ENCODE data around the gene AKAP7. TPM values are rescaled to one million over a fixed set of nuclear protein-coding genes. Genes with fewer than 3 reads are reported as not detected.

Gene AKAP7
- total RNA-seq, 1 experiment from 2014 or later: 3.1 TPM

DNA sequence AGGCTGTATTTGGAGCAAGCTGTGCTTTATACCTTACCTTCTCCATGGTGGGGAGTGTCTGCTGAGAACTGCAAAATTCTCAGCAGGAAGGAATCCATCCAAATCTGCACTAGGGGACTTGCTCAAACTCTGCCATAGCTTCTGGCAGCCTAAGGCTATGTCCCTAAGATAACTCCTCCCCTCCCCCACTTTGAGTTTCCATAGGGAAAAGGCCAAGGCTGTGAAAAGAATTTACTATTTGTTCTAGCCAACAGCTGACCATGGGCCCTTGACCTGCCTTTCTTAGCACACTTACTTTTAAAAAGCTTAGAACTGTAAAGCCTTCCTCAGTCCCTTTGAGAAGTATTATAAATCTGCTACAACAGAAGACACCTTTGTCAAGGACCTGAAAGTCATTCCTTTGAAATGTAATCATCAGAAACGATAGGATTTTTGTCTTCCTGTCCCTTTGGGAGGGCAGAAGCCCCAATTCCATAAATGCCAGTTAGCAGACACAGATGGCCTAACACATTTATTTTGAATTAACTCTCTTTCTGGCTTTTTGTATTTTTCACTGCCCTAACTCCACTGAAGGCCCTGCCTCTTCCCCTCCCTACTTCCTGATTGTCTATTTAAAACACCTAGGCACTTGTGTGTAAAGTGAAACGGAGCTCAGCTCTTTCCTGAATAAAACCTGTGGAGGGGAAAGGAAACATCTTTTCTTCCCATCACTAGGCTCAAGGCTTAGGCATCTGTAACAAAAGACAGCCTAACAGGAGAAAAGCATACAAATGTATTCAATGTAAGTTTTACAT is 157.1 kb downstream of the AKAP7 start (continued):
- TF ChIP-seq SIN3A (IDR thresholded peaks at IDR 0.05; ENCODE audit: low read depth): no peak
- no peak for TF ChIP-seq EZH2 (IDR thresholded peaks at IDR 0.05)

DNA sequence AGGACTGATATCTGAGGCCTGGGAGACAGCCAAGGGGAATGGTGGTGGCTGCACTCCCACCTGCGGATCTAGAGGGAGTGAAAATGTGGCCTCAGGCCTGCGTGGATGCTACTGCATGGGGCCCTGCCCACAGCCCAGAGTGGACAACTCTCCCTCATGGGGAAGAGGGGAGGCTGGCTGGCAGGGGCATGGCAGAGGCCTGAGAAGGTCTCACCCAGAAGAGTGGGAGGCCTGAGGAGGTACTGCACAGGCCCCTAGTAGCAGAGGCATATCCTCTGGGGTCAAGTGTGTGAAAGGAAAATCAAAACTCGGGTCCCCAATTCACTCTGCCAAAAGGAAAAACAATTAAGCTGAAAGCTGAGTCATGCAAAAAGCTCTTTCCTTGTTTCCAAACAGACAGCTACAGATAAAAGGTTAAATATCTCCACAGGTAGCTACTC is 158.2 kb downstream of the AKAP7 start:
- no peak overlapping the region for H3K27ac ChIP-seq (ENCODE audit: low read depth, low read length)
- RAD21 ChIA-PET (ENCODE audit: low non-redundant PET in 1 of 2, low total read pairs in 2 of 2, uncharacterized antibody in 2 of 2, unreplicated experiment in 2 of 2): no interaction called here
- H3K4me1 ChIP-seq (ENCODE audit: control insufficient read depth in 1 of 2, insufficient read depth in 2 of 2, low read length in 2 of 2): no peaks in the 10 kb centered on the region
- BruUV-seq (replicated peaks): no TSS peak
- H3K4me3 ChIP-seq (replicated peaks in 1 of 2; ENCODE audit: low read depth in 1 of 2, low read length in 2 of 2): no peak overlapping the region
- no peaks in the 10 kb centered on the region for H3K27me3 ChIP-seq (ENCODE audit: insufficient read depth, low read length)
- no peak for ATAC-seq
- no peak for TF ChIP-seq EGR1 (IDR thresholded peaks at IDR 0.05; ENCODE audit: low read depth)
- no peak for TF ChIP-seq CEBPB (IDR thresholded peaks at IDR 0.05; ENCODE audit: low read depth)
- TF ChIP-seq, protein P1, sequence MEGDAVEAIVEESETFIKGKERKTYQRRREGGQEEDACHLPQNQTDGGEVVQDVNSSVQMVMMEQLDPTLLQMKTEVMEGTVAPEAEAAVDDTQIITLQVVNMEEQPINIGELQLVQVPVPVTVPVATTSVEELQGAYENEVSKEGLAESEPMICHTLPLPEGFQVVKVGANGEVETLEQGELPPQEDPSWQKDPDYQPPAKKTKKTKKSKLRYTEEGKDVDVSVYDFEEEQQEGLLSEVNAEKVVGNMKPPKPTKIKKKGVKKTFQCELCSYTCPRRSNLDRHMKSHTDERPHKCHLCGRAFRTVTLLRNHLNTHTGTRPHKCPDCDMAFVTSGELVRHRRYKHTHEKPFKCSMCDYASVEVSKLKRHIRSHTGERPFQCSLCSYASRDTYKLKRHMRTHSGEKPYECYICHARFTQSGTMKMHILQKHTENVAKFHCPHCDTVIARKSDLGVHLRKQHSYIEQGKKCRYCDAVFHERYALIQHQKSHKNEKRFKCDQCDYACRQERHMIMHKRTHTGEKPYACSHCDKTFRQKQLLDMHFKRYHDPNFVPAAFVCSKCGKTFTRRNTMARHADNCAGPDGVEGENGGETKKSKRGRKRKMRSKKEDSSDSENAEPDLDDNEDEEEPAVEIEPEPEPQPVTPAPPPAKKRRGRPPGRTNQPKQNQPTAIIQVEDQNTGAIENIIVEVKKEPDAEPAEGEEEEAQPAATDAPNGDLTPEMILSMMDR (IDR thresholded peaks at IDR 0.05 in 2 of 3, conservative IDR thresholded peaks at IDR 0.05 in 1 of 3; ENCODE audit: borderline replicate concordance in 1 of 3, insufficient read depth in 1 of 3, low read depth in 2 of 3, low read length in 2 of 3): no peak
- no peak for TF ChIP-seq JUND (IDR thresholded peaks at IDR 0.05)
- TF ChIP-seq TCF7L2 (IDR thresholded peaks at IDR 0.05; ENCODE audit: borderline replicate concordance, extremely low read depth, insufficient read depth, insufficient read length): no peak
- TF ChIP-seq ELF1 (IDR thresholded peaks at IDR 0.05; ENCODE audit: borderline replicate concordance, low read depth): no peak
- no peak for TF ChIP-seq CBX3 (IDR thresholded peaks at IDR 0.05; ENCODE audit: low read depth)
- no peak for TF ChIP-seq EZH2phosphoT487 (IDR thresholded peaks at IDR 0.05; ENCODE audit: borderline replicate concordance)
- TF ChIP-seq, protein P2, sequence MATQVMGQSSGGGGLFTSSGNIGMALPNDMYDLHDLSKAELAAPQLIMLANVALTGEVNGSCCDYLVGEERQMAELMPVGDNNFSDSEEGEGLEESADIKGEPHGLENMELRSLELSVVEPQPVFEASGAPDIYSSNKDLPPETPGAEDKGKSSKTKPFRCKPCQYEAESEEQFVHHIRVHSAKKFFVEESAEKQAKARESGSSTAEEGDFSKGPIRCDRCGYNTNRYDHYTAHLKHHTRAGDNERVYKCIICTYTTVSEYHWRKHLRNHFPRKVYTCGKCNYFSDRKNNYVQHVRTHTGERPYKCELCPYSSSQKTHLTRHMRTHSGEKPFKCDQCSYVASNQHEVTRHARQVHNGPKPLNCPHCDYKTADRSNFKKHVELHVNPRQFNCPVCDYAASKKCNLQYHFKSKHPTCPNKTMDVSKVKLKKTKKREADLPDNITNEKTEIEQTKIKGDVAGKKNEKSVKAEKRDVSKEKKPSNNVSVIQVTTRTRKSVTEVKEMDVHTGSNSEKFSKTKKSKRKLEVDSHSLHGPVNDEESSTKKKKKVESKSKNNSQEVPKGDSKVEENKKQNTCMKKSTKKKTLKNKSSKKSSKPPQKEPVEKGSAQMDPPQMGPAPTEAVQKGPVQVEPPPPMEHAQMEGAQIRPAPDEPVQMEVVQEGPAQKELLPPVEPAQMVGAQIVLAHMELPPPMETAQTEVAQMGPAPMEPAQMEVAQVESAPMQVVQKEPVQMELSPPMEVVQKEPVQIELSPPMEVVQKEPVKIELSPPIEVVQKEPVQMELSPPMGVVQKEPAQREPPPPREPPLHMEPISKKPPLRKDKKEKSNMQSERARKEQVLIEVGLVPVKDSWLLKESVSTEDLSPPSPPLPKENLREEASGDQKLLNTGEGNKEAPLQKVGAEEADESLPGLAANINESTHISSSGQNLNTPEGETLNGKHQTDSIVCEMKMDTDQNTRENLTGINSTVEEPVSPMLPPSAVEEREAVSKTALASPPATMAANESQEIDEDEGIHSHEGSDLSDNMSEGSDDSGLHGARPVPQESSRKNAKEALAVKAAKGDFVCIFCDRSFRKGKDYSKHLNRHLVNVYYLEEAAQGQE (IDR thresholded peaks at IDR 0.05; ENCODE audit: low read depth): no peak
- TF ChIP-seq SRF (IDR thresholded peaks at IDR 0.05; ENCODE audit: low read depth): no peak
- no peak for TF ChIP-seq ZFX (IDR thresholded peaks at IDR 0.05)
- no peak for TF ChIP-seq POLR2A (IDR thresholded peaks at IDR 0.05; ENCODE audit: borderline replicate concordance, extremely low read depth, insufficient read depth, insufficient read length)
- no peak for TF ChIP-seq ZNF274 (IDR thresholded peaks at IDR 0.05; ENCODE audit: low read depth, low read length)
- H3K9me2 ChIP-seq (ENCODE audit: insufficient read depth): no peaks in the 10 kb centered on the region
- CTCF ChIA-PET: no interaction called here
- H3K9ac ChIP-seq (ENCODE audit: low read length): no peak overlapping the region
- no peak overlapping the region for H3K4me2 ChIP-seq (ENCODE audit: low read length)
- no peaks in the 10 kb centered on the region for H3K36me3 ChIP-seq (ENCODE audit: control insufficient read depth in 1 of 2, insufficient read depth in 2 of 2, low read length in 2 of 2)
- no peak overlapping the region for H2AFZ ChIP-seq (ENCODE audit: low read depth, low read length, poor library complexity, severe bottlenecking)
- no peak for DNase-seq (ENCODE audit: low read depth, low spot score)
- no peaks in the 10 kb centered on the region for H3K79me2 ChIP-seq (ENCODE audit: insufficient read depth, low read length)
- H4K20me1 ChIP-seq (ENCODE audit: insufficient read depth): no peaks in the 10 kb centered on the region
- POLR2A ChIA-PET: no interaction called here
- no peaks in the 10 kb centered on the region for H3K9me3 ChIP-seq (ENCODE audit: control insufficient read depth in 1 of 2, insufficient read depth in 1 of 2, low read depth in 1 of 2, low read length in 2 of 2)
- intact Hi-C loops (cut with micrococcal nuclease): no loop called here
